GM19239 (cell line): ENCODE measurements around the gene PMEPA1.

Experiments
- DNase-seq: peaks from one replicate; pipeline ENCODE4 v3.0.0; 2011; ENCODE audit warnings: low spot score; ENCODE audit not compliant: insufficient read length
- FAIRE-seq: peaks from 2 replicates; lab custom pipeline; 2011; peaks lifted over from hg19 to GRCh38; lab: Jason Lieb, UNC

Gene PMEPA1

GRCh38 chr20:57697543-57697942 lies 12.3 kb downstream of the PMEPA1 start:
- DNase-seq (no peak), FAIRE-seq (no peak)

GRCh38 chr20:57696401-57696961 lies 13.3 kb downstream of the PMEPA1 start:
- DNase-seq (no peak), FAIRE-seq (no peak)

DNA sequence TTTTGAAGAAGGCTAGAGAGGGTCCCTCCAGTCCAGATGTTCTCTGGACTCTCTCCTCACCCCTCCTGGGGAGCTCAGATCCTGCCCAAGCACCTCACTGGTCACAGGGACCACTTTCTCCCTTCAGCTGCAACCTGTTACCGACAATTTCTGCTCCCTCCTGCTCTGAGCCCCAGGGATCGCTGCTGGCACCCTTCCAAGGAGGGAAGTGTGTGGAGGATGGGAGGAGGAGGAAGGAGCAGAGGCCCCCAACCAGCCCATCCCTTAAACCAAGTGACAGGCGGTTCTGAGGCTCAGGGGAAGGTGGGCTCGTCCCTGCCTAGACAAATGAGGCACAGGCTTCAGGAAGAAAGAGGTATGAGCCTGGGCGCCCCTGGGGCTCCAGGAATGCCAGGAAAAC lies 13.9 kb downstream of the PMEPA1 start:
- FAIRE-seq: no peak
- no peak for DNase-seq

- DNase-seq (no peak), FAIRE-seq (no peak)
Measured at GRCh38 chr20:57695012-57695411, 14.8 kb downstream of the PMEPA1 start.

- no peak for FAIRE-seq
- no peak for DNase-seq
Measured at GRCh38 chr20:57694481-57694880, 15.3 kb downstream of the PMEPA1 start.

- DNase-seq: no peak
- no peak for FAIRE-seq
Measured at GRCh38 chr20:57693670-57694329, 16.0 kb downstream of the PMEPA1 start.

DNA sequence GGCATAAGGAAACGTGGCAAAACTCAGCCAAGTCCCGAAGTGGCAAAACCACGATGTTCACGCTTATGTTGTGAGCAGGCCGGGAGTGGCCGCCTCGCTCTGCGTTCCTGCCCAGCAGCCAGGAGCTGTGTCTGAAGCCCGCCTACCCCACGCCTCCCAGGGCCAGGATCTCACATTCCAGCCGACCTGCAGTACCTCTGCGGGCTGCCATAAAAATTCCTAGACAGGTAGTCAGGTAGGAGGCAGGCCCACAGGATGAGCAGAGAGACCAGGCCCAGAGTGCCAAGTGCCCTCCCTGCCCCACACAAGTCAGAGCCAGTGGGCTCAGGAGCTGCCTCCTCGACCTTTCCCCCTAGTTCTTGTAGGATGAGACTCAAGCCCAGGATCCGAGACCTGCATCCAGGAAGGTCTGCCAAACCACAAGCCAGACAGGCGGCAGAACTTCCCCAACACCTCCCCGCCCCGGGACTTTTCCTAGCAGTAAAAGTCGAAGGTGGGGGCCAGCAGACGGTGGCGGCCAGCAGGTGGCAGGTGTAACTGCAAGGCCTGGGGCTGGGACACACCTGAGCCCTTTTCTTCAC lies 16.7 kb downstream of the PMEPA1 start:
- no peak for FAIRE-seq
- no peak for DNase-seq

GRCh38 chr20:57692393-57692792 lies 17.4 kb downstream of the PMEPA1 start:
- DNase-seq: no peak
- FAIRE-seq: no peak

DNA sequence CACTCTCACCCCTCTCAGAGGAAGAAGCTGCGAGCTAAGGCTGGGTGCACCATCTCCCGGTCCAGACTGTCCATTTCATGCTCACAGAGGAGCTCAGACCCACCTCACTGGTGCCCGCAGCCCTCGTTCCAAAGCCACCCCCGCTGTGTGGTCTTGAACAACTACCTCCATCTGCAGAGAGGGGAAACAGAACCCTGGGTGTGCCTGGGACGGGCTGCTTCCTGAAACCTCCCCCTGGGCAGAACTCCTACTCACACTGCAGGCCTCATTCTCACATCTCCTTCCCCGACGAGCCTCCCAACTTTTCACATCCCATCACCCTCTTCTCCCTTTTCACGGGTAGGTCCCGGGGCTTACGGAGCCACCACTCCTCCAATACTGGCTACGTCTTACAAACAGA lies 18.1 kb downstream of the PMEPA1 start:
- FAIRE-seq (no peak), DNase-seq (no peak)

DNA sequence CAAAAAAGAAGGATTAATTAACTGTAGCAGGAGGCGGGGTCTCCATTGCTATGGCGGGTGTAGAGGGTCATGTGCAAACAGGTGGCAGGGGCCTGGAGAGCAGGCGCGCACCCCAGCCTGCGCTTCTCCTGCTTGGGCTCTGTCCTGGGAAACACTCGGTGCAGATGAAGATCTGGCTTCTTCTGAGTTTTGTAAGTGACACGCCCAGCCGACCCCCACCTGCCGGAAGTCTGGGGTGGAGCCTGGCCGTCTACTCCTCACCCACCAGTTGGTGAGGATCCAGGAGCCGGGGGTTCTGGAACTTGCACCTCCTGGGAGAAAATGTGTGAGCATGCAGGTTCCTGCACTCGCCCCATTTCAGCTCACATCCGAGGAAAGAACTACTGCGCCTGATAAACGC lies 19.3 kb downstream of the PMEPA1 start:
- DNase-seq (no peak), FAIRE-seq (no peak)

- DNase-seq (no peak), FAIRE-seq (no peak)
Measured at GRCh38 chr20:57689745-57690481, 19.9 kb downstream of the PMEPA1 start.

GRCh38 chr20:57688864-57689263 lies 21.0 kb downstream of the PMEPA1 start:
- DNase-seq (no peak), FAIRE-seq (no peak)

DNA sequence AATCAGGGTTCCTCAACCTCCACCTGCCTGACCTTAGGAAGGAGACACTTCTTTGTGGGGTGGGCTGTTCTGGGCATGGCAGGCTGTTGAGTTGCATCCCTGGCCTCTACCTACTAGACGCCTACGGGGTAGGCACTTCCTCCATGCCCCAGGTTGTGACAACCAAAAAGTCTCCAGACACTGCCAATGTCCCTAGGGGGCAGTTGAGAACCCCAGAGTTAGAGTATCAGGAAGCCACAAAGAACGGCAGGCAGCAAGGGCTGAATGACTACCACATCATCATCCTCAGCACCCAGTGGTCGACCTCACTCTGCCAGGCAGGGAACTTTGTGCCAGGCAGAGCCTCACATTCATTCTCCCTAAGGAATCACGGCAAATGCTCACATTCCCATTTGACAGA lies 21.5 kb downstream of the PMEPA1 start:
- FAIRE-seq (no peak), DNase-seq (no peak)

- FAIRE-seq: no peak
- DNase-seq: no peak
Measured at GRCh38 chr20:57686931-57687652, 22.7 kb downstream of the PMEPA1 start.

DNA sequence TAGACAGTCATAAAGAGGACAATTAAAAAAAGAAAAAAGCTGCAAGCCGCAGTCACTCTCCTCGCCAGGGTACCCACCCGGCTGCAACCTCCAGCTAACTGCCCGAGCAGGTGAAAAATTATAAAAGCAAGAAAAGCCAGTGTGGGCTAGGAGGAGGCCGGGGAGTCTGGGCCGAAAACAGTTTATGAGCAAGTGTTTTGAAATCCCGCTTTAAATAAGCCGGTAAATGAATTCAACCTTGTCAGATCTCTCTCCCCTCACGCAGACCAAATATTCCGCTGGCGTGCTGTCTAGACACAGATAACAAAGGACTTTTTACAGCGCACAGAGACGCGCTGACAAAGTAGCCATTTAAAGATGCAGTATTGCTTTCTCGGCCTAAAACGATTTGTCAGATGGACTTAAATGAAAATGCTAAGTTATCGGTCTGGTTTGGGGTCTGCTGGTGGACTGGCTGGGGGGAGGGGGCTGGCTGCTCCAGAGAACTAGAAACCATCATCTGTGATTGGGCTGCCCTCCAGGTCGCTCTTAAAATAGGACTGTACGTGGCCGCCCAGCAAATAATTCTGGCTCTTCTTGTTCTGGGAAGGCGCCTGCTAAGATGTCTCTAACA lies 24.6 kb downstream of the PMEPA1 start:
- FAIRE-seq: no peak
- no peak for DNase-seq

DNA sequence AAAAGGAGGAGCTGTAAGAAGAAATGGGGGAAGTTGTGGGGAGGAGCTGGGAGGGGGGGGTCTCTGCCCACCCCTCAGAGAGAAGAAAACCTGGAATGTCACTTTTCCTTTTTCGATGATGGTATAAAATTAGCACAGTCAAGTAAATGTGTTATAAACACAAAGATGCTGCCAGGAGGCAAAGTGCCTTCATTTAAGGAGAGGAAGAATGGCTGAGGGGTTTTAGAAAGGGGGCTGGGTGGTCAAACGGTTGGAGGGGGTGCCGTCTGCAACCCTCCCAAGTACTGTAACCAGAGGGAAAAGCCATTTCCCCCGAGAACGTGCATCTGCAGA lies 25.0 kb downstream of the PMEPA1 start:
- no peak for FAIRE-seq
- no peak for DNase-seq

DNA sequence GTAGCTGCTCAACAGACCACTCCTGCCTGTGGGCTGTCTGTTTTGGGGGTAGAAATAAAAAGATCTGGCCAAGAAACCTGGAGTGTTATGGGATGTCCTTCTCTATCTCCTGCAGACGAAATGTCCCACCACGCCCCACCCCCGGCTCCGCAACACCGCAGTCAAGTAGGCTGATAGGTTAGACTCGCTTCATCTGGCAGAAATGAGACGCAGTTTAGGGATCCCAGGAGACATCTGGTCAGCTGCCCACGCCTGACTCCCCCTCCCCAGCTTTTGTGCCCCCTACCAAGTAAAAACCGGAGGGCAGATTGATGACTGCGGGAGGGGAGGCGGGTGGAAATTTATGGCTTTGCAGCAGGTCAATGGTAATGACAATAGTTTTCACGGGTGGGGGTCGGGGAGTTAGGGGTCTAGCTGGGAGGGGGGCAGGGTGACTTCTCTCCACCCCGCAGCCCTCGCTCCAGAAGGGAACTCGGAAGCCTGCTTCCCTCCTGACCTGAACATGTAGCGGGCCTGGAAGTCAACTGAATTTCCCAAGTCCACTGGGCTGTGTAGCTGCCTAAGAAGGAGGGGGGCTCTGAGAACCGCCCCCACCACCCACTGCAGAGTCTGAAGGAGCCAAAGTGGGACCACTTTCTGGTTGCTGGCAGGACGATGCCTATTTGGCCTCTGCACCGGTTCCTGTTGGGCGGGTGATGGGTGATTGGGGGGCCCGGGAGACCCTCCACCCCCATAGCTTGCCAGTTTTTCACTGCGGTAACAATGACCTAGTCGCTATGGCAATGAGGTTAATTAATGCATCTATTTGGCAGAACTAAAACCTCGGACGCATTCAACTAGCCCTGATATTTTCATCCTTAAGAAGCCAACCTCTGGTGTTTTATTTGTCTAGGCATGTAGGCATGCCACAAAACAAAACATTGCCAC lies 25.7 kb downstream of the PMEPA1 start:
- DNase-seq: no peak
- FAIRE-seq: no peak

DNA sequence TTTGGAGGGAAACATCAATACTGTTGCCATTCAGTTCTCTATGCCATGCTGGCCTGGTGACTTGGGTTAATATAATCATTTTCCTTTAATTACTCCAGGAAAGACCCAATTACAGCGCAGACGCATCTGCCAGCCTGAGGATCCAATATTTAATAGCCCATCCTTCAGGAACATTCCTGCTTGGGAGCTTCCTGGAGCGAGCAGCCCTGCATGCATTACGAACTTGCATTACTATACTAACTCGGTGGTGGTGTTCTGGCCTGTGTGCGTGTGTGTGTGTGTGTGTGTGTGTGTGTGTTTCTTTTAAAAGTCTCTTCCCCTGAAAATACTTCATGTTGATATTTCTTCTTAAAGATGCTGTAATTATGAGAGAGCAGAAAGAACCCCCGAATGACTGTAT lies 26.5 kb downstream of the PMEPA1 start:
- DNase-seq (no peak), FAIRE-seq (no peak)
